K562 (cell line): ENCODE measurements around the gene ARHGEF25. TPM values are rescaled to one million over a fixed set of nuclear protein-coding genes. Genes with fewer than 3 reads are reported as not detected.
A peak's percentile ranks its signal among the peaks of the same experiment; 100 is the strongest.

Source experiments
- ASH1L ChIP-seq: fragments of 450-650 bp; IDR thresholded peaks from 2 replicates; pipeline ENCODE4 v1.6.1; 2018; ENCODE audit warnings: borderline replicate concordance, mild to moderate bottlenecking, low read depth; ENCODE audit not compliant: partially characterized antibody
- BHLHE40 ChIP-seq: IDR thresholded peaks from 2 replicates; pipeline ENCODE4 v1.6.1; 2011; ENCODE audit warnings: low read length, improper control_type of control experiment
- BRD4 ChIP-seq: fragments of 200-600 bp; sonication (generic); IDR thresholded peaks from 2 replicates; pipeline ENCODE4 v1.6.1; 2017; ENCODE audit warnings: inconsistent platforms
- C11orf30 ChIP-seq: fragments of 450-650 bp; IDR thresholded peaks from 2 replicates; pipeline ENCODE4 v1.6.1; 2016; ENCODE audit warnings: low read depth, mild to moderate bottlenecking
- CREBBP ChIP-seq: IDR thresholded peaks from one replicate; pipeline ENCODE4 v1.6.1; 2012; ENCODE audit warnings: low read depth, mild to moderate bottlenecking, control low read depth, inconsistent platforms, low read length
- CTBP1 ChIP-seq: fragments of 450-650 bp; IDR thresholded peaks from 2 replicates; pipeline ENCODE4 v1.6.1; 2016; ENCODE audit warnings: borderline replicate concordance
- EP300 ChIP-seq: IDR thresholded peaks from 2 replicates; pipeline ENCODE4 v1.6.1; 2012; ENCODE audit warnings: low read length, improper control_type of control experiment
- GATAD2A ChIP-seq: fragments of 450-650 bp; IDR thresholded peaks from 2 replicates; pipeline ENCODE4 v1.6.1; 2017
- HDAC3 ChIP-seq: fragments of 450-650 bp; IDR thresholded peaks from 2 replicates; pipeline ENCODE4 v1.6.1; 2018; ENCODE audit warnings: borderline replicate concordance, mild to moderate bottlenecking, moderate library complexity; ENCODE audit not compliant: partially characterized antibody
- MAFG ChIP-seq: fragments of 450-650 bp; conservative IDR thresholded peaks from 2 replicates; pipeline ENCODE4 v1.6.1; 2016; ENCODE audit warnings: missing genetic modification characterization, missing compliant biosample characterization
- NR2C1 ChIP-seq, 2 experiments: fragments of 450-650 bp; IDR thresholded peaks; 2 replicates each; pipeline ENCODE4 v1.6.1; 2017; ENCODE audit warnings: mild to moderate bottlenecking in 2 of 2, antibody characterized with exemption in 1 of 2, inconsistent platforms in 1 of 2, missing compliant biosample characterization in 1 of 2, missing genetic modification characterization in 1 of 2
- SPI1 ChIP-seq: IDR thresholded peaks from 2 replicates; pipeline ENCODE4 v1.6.1; 2011; ENCODE audit warnings: low read depth, low read length, control low read depth, borderline replicate concordance
- STAG1 ChIP-seq: sonication (generic); formaldehyde crosslinking; IDR thresholded peaks from 2 replicates; pipeline ENCODE4 v1.5.0; 2020; ENCODE audit warnings: missing genetic modification reagents, borderline replicate concordance
- STAT5B ChIP-seq: fragments of 250-450 bp; sonication (Bioruptor Pico); IDR thresholded peaks from 2 replicates; pipeline ENCODE4 v1.8.0; 2021; ENCODE audit warnings: mild to moderate bottlenecking, inconsistent platforms
- YY1 ChIP-seq, 3 experiments: IDR thresholded peaks; 2 replicates each; pipeline ENCODE4 v1.6.1; 2011; ENCODE audit warnings: low read length in 2 of 3, mild to moderate bottlenecking in 2 of 3, moderate library complexity in 2 of 3, borderline replicate concordance in 1 of 3, control low read depth in 1 of 3, low read depth in 1 of 3; ENCODE audit not compliant: insufficient read depth in 3 of 3, insufficient replicate concordance in 2 of 3, control insufficient read depth in 1 of 3, insufficient read length in 1 of 3; ENCODE audit errors: extremely low read depth in 1 of 3
- ZBTB1 ChIP-seq: sonication (generic); formaldehyde crosslinking; IDR thresholded peaks from 2 replicates; pipeline ENCODE4 v1.8.1; 2023; ENCODE audit warnings: missing genetic modification reagents, low read depth, mild to moderate bottlenecking, borderline replicate concordance
- ZEB2 ChIP-seq: fragments of 450-650 bp; IDR thresholded peaks from 2 replicates; pipeline ENCODE4 v1.6.1; 2016
- ZFX ChIP-seq: sonication (generic); formaldehyde crosslinking; IDR thresholded peaks from 2 replicates; pipeline ENCODE4 v1.8.0; 2022; ENCODE audit warnings: mild to moderate bottlenecking, missing genetic modification reagents, moderate library complexity
- ZNF24 ChIP-seq: fragments of 450-650 bp; IDR thresholded peaks from 2 replicates; pipeline ENCODE4 v1.6.1; 2016
- ZNF407 ChIP-seq: fragments of 450-650 bp; IDR thresholded peaks from 2 replicates; pipeline ENCODE4 v1.6.1; 2016; ENCODE audit warnings: low read depth
- ZNF561 ChIP-seq: fragments of 450-650 bp; formaldehyde crosslinking; conservative IDR thresholded peaks from 2 replicates; pipeline ENCODE4 v1.4.0; 2020; ENCODE audit warnings: mild to moderate bottlenecking, moderate library complexity
- polyA plus RNA-seq, 8 experiments: library from polyadenylated mRNA; depleted of rRNA in 4 of 8; stranded (reverse) in 5 of 8; unstranded in 3 of 8; fragments of >200 nt; fragmentation: Nextera tagmentation in 2 of 8; fragmentation: Illumina TruSeq in 1 of 8; extraction: Ambion mirVana in 2 of 8; extraction: Trizol in 1 of 8; gene quantifications; 2 replicates each; pipeline versions ENCODE4 v1.2.1 to v1.2.3, GENCODE V29; 2011 to 2014; ENCODE audit warnings: inconsistent platforms in 1 of 8, missing spikeins in 1 of 8
- total RNA-seq, 7 experiments: library from RNA; depleted of rRNA in 6 of 7; stranded (reverse); fragments of >200 nt in 6 of 7; fragmentation: Illumina TruSeq in 2 of 7; extraction: Trizol in 2 of 7; gene quantifications; 2 replicates each; pipeline versions ENCODE4 v1.2.1 to v1.2.3, GENCODE V29; 2011 to 2021; ENCODE audit warnings: low replicate concordance in 1 of 7

Gene ARHGEF25
- total and polyA plus RNA-seq, 9 of the 15 experiments (the other 6 are each of a cell fraction or from before 2014, with no cell fraction given): 0.13 to 17.3 (median 11.6) TPM

GRCh38 chr12:57632073-57632957, 21.1 kb downstream of the ARHGEF25 start (continued):
- TF ChIP-seq STAT5B (CRISPR knock-in tag) (no peak), CTBP1 (peak; percentile 15; the same call in 1 of the 2 replicates), ZNF24 (no peak), ASH1L (no peak), YY1 (IDR thresholded peaks at IDR 0.05; ENCODE audit: borderline replicate concordance in 1 of 3, control insufficient read depth in 1 of 3, extremely low read depth in 1 of 3, insufficient read depth in 3 of 3, insufficient read length in 1 of 3, insufficient replicate concordance in 2 of 3, low read depth in 1 of 3, low read length in 2 of 3) (peak in 1 of 3 experiments; percentile 39), C11orf30 (peak; percentile 88), SPI1 (no peak), GATAD2A (0 out of 2 replicates have a peak, but pooled peaks have one; percentile 14), ZNF407 (no peak), STAG1 (CRISPR knock-in tag) (no peak), ZBTB1 (CRISPR knock-in tag) (no peak), ZFX (CRISPR knock-in tag) (no peak), BHLHE40 (peak; percentile 35; the same call in 1 of the 2 replicates), EP300 (no peak), NR2C1 (IDR thresholded peaks at IDR 0.05) (no peak), NR2C1 (tag; IDR thresholded peaks at IDR 0.05) (no peak), MAFG (tag) (0 out of 2 replicates have a peak, but pooled peaks have one; percentile 55), CREBBP (no peak), ZNF561 (no peak), ZEB2 (peak; percentile 72), BRD4 (no peak), HDAC3 (no peak)
